Retinal pigment epithelial cell (primary cell): ENCODE measurements around the gene TCERG1L.

ENCODE experiments used
- DNase-seq: peaks from one replicate; pipeline ENCODE4 v3.0.0-alpha.2; 2010; ENCODE audit warnings: low read depth
- H3K4me3 ChIP-seq: 2 replicates; pipeline ENCODE4 v1.5.1; 2011; ENCODE audit warnings: mild to moderate bottlenecking, low read length, control low read depth, moderate library complexity
- CTCF ChIP-seq: conservative IDR thresholded peaks from 2 replicates; pipeline ENCODE4 v1.5.1; 2011; ENCODE audit warnings: low read depth, low read length, control low read depth, inconsistent platforms

TCERG1L gene

DNA sequence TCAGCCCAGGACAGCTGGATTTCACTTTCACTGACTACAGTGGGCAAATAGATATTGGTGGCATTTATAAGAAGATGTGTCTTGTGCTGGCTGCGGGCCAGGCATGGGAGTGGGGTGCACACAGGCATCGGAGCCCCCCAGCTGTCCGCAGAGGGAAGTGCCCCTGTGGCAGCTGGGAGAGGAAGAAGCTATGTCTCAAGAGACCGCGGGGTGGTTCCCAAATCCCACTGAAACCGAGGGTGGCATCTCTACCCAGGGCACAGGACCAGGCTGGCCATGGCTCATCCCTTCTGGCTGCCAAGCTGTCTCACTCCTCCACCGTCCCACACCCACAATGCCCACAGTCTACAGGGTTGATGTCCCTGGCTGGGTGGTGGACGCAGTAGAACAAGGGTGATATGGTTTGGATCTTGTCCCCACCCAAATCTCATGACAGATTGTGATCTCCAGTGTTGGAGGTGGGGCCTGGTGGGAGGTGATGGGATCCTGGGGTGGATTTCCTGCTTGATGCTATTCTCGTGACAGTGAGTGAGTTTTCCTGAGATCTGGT is 94.8 kb downstream of the TCERG1L start:
- H3K4me3 ChIP-seq: no peak overlapping the region
- DNase-seq: no peak
- no peak for TF ChIP-seq CTCF

GRCh38 chr10:131215776-131216175 is 95.7 kb downstream of the TCERG1L start:
- no peak for TF ChIP-seq CTCF
- DNase-seq: no peak
- H3K4me3 ChIP-seq: no peak overlapping the region

DNA sequence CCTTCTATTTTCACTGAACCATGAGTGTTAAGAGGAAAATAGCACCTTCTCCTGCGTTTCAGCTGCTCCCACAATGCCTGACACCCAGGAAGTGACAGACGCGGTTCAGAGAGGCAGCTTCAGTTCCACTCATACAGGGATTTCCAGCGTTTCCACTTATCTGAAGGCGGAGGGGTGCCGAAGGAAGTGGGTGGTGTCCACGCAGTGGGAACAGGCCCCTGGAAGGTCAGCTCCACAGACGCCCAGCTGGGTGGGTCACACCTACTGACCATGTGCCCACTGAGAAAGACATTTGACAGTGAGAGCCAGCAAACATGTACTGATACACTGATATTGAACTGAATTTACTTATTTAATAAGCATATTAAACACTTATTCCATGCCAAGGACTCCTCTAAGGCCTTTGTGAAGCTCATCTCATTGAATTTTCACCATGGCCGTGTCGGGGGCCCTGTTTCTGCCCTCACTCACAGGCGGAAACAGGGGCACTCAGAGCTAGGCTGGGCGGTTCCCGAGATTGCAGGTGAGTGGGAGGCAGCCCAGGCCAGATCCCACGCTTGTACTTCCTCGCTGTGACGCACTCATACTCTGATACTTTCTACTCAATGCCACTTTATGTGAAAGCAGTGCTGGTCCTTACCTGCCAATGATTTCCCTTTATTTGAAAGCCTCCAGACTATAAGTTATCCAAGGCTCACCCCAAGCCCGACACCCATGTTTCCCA is 96.8 kb downstream of the TCERG1L start:
- no peak for DNase-seq
- no peak for TF ChIP-seq CTCF
- no peak overlapping the region for H3K4me3 ChIP-seq

DNA sequence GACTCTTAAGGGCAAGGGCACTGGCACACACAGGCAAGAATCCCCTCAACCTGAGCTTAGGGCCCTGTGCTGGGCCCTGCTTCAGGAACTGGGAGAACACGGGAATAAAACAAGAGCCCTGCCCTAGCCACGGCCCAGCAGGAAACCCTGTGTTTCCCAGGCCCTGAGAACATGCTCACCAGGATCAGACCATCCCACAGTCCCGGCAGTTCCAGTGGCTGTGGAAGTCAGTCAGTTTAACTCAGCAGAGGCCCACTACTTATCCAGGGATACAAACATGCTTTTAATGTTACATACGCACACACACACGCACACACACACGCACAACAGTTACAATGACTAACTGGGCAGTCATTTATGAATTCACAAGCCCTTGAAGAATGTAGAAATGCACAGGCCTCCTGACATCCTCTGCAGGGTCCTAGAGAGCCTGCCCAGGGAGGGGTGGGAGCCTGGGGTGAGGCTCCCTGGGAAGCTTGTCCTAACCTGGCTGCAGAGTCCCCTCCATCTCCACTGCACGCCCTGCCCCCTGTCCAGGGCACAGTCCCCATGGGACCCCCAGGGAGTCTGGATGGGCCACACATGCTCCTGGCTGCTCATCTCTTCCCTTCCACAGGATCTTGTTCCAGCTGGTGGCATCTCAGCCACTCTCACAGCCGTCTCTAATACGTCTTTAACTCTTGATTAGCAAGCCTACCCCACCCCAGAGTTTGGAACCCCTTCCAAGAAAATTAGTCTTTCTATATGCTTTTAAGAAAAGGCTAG is 97.6 kb downstream of the TCERG1L start:
- TF ChIP-seq CTCF: no peak
- no peak for DNase-seq

DNA sequence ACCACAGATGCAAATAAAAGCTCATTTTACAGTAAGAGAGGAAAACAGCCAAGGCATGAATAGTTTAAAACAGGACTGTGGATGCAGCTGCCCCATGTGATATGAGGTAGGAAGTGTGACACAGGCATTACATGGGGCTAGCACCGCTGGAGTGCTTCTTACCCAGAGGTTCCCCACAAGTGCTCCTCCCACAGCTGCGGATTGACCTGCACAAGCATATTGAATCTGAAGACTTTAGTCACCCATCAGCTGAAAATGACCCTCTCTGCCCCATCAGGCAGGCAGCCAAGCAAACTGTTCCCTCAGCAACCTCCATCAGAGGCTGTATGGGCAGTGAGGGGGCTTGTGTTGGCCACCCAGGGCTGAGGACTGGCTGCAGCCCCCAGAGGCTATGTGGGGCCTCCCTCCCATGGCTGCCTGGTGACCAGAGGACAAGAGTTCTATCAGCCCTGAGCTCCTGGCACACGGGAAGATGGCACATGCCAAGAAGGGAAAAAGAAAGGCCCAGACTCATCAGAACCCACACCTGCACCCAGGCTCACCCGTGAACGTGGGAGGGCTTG is 98.7 kb downstream of the TCERG1L start:
- DNase-seq: no peak
- no peak overlapping the region for H3K4me3 ChIP-seq
- TF ChIP-seq CTCF: no peak

More for the DNA sequence above, 97.6 kb downstream of the TCERG1L start:
- H3K4me3 ChIP-seq: no peak overlapping the region

- no peak for TF ChIP-seq CTCF
- H3K4me3 ChIP-seq: no peak overlapping the region
- no peak for DNase-seq
Observed at GRCh38 chr10:131211965-131212619, 99.4 kb downstream of the TCERG1L start.
